ENCODE data around the gene CFLAR. TPM values are rescaled to one million over a fixed set of nuclear protein-coding genes. Genes with fewer than 3 reads are reported as not detected.

The CFLAR gene
- total and polyA plus RNA-seq, 4 donors: 24.4 to 169 (median 45.5) TPM

DNA sequence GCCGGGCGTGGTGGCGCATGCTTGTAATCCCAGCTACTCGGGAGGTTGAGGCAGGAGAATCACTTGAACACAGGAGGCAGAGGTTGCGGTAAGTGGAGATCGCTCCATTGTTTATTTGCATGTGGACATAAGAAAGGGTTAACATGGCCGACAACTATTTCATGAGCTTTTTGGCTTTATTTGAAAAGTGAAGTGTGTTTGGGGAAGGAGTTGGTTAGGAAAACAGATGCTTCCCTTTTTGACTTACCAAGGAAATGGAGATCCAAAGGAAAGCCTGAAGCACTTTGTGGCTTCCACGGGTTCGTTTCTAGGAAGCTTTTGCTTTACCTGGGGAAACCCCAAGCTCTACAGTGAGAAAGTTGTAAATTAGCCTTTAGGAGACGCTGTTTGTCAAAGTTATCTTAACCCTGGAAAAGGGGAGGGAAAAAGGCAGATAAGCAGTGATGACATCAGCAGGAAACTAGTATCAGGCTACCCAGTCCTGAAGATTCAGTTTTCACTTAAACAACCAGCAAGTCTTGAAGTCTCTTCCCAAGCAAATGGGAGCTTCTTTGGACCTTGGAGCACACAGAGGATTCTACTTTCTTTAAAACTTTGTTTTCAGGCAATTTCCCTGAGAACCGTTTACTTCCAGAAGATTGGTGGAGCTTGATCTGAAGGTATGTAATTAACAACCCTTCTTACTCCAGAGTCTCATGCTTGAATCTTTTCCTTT, 66.8 kb downstream of the CFLAR start, which contains the start of gene CASP10:
CASP10 (plus strand) TSS at position 492 of the 715 bp plus-strand sequence. CDS start 2,637 bp downstream, outside the sequence.
- Histone ChIP-seq H3K4me3 (ENCODE audit: low read depth in 1 of 3, low read length in 3 of 3) (peak within 1 kb of the TSS; percentile 78 to 90 (median 84)), H3K27ac (ENCODE audit: low read depth in 1 of 2, low read length in 2 of 2) (peak within 1 kb of the TSS; percentile 73 to 84), H3K9me3 (ENCODE audit: control insufficient read depth in 4 of 4, low read length in 3 of 4) (no peaks in the 10 kb centered on the region), H3K36me3 (ENCODE audit: control insufficient read depth in 4 of 4, insufficient read depth in 3 of 4, low read depth in 1 of 4, low read length in 3 of 4) (peaks cover 0 to 5% (median 2%) of the 10 kb centered on the region in 4 donors), H3K9ac (ENCODE audit: low read depth in 1 of 2, low read length in 2 of 2) (peak within 1 kb of the TSS; percentile 88 to 95), H3K4me1 (ENCODE audit: control insufficient read depth in 4 of 4, insufficient read depth in 4 of 4, low read length in 3 of 4) (peaks cover 0 to 10% (median 3%) of the 10 kb centered on the region in 4 donors), H3K27me3 (ENCODE audit: control insufficient read depth in 4 of 4, insufficient read depth in 4 of 4, low read length in 3 of 4) (no peaks in the 10 kb centered on the region)
- DNase-seq (ENCODE audit: low spot score): no peak
- TF ChIP-seq JUND (IDR thresholded peaks at IDR 0.05): peak; percentile 63 to 85
- TF ChIP-seq RAD21 (IDR thresholded peaks at IDR 0.05): peak; percentile 84 to 87
- TF ChIP-seq, protein P1, sequence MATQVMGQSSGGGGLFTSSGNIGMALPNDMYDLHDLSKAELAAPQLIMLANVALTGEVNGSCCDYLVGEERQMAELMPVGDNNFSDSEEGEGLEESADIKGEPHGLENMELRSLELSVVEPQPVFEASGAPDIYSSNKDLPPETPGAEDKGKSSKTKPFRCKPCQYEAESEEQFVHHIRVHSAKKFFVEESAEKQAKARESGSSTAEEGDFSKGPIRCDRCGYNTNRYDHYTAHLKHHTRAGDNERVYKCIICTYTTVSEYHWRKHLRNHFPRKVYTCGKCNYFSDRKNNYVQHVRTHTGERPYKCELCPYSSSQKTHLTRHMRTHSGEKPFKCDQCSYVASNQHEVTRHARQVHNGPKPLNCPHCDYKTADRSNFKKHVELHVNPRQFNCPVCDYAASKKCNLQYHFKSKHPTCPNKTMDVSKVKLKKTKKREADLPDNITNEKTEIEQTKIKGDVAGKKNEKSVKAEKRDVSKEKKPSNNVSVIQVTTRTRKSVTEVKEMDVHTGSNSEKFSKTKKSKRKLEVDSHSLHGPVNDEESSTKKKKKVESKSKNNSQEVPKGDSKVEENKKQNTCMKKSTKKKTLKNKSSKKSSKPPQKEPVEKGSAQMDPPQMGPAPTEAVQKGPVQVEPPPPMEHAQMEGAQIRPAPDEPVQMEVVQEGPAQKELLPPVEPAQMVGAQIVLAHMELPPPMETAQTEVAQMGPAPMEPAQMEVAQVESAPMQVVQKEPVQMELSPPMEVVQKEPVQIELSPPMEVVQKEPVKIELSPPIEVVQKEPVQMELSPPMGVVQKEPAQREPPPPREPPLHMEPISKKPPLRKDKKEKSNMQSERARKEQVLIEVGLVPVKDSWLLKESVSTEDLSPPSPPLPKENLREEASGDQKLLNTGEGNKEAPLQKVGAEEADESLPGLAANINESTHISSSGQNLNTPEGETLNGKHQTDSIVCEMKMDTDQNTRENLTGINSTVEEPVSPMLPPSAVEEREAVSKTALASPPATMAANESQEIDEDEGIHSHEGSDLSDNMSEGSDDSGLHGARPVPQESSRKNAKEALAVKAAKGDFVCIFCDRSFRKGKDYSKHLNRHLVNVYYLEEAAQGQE (IDR thresholded peaks at IDR 0.05): peak; percentile 67
- peak in 1 of 2 donors; percentile 56 for TF ChIP-seq EGR1 (IDR thresholded peaks at IDR 0.05; ENCODE audit: low read depth in 2 of 2)
- TF ChIP-seq TAF1 (conservative IDR thresholded peaks at IDR 0.05): peak; percentile 60
- TF ChIP-seq, protein P2, sequence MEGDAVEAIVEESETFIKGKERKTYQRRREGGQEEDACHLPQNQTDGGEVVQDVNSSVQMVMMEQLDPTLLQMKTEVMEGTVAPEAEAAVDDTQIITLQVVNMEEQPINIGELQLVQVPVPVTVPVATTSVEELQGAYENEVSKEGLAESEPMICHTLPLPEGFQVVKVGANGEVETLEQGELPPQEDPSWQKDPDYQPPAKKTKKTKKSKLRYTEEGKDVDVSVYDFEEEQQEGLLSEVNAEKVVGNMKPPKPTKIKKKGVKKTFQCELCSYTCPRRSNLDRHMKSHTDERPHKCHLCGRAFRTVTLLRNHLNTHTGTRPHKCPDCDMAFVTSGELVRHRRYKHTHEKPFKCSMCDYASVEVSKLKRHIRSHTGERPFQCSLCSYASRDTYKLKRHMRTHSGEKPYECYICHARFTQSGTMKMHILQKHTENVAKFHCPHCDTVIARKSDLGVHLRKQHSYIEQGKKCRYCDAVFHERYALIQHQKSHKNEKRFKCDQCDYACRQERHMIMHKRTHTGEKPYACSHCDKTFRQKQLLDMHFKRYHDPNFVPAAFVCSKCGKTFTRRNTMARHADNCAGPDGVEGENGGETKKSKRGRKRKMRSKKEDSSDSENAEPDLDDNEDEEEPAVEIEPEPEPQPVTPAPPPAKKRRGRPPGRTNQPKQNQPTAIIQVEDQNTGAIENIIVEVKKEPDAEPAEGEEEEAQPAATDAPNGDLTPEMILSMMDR (IDR thresholded peaks at IDR 0.05; ENCODE audit: low read depth, low read length, missing input control): peak; percentile 58
- peak; percentile 73 for TF ChIP-seq YY1 (IDR thresholded peaks at IDR 0.05)
- TF ChIP-seq RXRA (IDR thresholded peaks at IDR 0.05): peak; percentile 47 to 49
- no peak for TF ChIP-seq FOXA2 (IDR thresholded peaks at IDR 0.05)
- TF ChIP-seq NR2F2 (IDR thresholded peaks at IDR 0.05): peak; percentile 58
- TF ChIP-seq, protein P3, sequence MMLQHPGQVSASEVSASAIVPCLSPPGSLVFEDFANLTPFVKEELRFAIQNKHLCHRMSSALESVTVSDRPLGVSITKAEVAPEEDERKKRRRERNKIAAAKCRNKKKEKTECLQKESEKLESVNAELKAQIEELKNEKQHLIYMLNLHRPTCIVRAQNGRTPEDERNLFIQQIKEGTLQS (IDR thresholded peaks at IDR 0.05): peak; percentile 81
- TF ChIP-seq, protein P4, sequence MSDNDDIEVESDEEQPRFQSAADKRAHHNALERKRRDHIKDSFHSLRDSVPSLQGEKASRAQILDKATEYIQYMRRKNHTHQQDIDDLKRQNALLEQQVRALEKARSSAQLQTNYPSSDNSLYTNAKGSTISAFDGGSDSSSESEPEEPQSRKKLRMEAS (IDR thresholded peaks at IDR 0.05): peak; percentile 74
- no peak for TF ChIP-seq HNF4G (IDR thresholded peaks at IDR 0.05)
- no peak for TF ChIP-seq GABPA (IDR thresholded peaks at IDR 0.05 in 1 of 2, conservative IDR thresholded peaks at IDR 0.05 in 1 of 2)
- TF ChIP-seq SP1 (IDR thresholded peaks at IDR 0.05): peak; percentile 63
- TF ChIP-seq HNF4A (conservative IDR thresholded peaks at IDR 0.05): peak; percentile 31 to 34
- TF ChIP-seq, protein P5, sequence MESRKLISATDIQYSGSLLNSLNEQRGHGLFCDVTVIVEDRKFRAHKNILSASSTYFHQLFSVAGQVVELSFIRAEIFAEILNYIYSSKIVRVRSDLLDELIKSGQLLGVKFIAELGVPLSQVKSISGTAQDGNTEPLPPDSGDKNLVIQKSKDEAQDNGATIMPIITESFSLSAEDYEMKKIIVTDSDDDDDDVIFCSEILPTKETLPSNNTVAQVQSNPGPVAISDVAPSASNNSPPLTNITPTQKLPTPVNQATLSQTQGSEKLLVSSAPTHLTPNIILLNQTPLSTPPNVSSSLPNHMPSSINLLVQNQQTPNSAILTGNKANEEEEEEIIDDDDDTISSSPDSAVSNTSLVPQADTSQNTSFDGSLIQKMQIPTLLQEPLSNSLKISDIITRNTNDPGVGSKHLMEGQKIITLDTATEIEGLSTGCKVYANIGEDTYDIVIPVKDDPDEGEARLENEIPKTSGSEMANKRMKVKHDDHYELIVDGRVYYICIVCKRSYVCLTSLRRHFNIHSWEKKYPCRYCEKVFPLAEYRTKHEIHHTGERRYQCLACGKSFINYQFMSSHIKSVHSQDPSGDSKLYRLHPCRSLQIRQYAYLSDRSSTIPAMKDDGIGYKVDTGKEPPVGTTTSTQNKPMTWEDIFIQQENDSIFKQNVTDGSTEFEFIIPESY (IDR thresholded peaks at IDR 0.05): no peak
- no peak for TF ChIP-seq FOXA1 (IDR thresholded peaks at IDR 0.05)
- 21% methylated on average over 11 of the region's 11 CpGs for WGBS
